ENCODE measurements around the gene CD7.

Gene CD7

DNA sequence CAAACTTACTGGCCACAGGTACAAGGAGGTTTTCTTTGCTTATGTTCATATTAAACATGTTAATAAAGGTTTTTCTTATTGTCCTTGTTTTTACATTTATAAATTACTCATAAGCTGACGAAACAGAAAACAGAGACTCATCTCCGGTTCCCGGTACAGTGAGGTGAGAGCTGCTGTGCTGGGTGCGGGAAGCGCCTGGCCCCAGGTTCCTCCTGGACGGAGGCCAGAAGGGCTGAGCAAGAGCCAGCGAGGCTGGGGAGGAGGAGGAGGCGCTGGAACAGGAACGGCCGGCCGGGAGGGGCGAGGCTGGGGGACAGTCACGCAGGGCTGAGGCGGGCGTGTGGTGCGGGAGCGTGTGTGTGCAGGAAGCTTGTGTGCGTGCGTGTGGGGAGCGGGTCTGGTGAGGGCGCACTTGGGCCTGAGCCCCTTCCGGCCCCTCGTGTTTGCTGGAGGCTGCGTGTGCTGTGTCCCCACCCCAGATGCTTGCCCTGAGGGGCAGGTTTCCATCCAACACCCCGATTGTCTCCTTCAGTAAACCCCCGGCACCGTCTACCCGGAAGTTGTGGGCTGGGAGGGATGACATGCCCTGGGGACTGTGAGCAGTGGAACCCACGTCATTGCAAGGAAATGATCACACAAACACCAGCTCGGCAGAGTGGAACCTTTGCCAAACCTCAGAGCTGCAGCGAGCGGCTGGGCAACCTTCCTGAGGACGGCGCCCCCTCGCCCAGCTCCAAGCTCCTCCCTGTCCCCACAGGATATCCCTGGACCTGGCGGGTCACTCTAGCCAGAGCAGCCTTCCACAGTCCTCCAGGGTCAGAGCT lies 19.5 kb downstream of the CD7 start:
- no peak for FAIRE-seq

DNA sequence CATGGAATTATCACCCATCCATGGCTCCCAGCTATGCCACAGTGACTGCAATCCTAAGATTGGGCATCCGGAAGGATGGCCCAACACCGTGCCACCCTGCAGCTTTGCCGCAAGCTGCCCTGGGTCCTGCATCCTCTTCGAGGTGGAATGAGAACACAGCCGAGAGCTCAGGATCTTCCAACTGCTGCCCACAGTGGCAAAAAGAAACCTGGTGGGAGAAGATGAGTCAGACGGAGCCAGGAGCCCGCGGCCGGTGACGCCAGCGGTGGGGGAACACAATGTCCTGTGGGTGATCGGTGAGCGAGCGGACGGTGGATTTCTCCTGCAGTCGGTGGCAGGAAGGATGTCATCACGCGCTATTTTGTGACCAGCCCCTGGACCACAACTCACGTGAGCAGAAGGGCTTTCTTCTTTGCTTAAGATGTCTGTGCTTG lies 20.1 kb downstream of the CD7 start:
- no peak for FAIRE-seq

DNA sequence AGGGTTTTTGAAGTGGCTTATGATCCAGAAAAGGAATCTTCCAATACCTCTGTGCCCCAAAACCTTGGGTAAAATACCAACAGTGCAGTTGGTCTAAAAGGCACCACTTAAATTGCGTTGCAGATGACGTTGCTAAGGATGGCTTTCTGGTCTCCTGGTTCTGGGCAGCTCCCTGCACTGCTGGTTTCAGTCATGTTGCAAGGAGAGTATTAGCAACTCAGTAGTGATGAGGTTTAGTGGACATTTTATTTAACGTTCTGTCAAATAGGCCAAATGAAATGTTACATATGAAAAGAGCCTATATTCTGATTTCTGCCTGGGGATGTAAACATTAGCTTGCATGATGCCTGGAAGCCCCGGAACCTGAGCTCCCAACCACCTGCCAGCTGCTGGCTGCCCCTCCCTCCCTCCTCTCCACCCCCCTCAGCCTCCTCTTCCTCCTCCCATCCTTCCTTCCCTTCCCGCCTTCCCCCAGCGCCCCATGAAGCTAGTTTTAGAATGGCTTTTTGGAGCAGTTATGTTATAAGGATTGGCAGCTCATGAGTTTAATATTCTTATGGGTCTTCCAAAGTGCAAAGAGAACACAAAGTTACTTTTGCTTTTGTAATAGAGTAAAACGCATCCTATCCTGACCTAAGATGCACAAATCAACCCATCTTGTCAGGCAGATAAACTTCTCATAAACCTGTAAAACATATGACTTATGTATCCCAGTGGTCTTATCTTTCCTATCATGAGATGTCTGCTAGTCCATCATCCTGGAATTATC lies 20.7 kb downstream of the CD7 start:
- no peak for FAIRE-seq

DNA sequence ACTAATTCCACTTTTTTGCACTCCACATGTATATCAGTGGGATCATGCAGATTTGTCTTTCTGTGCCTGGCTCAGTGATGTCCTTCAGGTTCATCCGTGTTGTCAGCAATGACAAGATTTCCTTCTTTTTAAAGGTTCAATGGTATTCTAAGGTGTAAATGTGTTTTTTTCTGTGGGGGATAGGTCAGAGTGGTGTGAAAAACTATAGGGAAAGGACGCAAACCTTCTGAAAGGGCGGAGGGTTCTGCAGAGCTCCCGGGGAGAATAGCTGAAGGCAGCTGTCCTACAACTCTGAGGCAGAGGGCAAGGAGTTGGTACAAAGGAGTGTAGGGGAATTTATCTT lies 22.0 kb downstream of the CD7 start:
- no peak for FAIRE-seq

DNA sequence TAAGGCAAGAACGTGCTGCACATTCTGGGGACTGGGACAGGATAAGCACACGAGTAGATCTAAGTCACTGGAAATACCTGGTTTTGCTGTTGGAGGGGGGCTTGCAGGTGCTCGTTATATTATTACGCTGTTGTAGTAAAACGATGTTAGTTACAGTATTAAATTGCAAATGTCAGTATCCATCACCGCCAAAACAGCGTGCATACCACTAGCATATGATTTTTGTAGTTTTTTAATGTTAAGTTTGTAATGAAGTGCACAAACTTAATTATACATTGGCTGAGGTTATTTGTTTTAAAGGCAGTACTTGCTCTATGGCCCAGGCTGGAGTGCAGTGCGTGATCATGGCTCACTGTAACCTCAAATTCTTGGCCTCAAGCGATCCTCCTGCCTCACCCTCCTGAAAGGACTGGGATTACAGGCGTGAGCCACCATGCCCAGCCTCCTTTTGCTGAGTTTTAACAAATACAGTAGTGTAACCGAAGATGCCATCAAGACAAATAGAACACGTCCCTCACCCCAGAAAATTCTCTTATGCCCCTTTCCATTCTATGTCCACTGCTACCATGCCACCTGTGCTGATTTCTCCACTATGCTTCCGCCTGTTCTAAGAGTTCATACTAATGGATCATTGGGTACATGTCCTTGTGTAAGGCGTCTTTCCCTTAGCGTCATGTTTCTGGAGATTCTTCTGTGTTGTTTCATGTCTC lies 23.2 kb downstream of the CD7 start:
- no peak for FAIRE-seq

DNA sequence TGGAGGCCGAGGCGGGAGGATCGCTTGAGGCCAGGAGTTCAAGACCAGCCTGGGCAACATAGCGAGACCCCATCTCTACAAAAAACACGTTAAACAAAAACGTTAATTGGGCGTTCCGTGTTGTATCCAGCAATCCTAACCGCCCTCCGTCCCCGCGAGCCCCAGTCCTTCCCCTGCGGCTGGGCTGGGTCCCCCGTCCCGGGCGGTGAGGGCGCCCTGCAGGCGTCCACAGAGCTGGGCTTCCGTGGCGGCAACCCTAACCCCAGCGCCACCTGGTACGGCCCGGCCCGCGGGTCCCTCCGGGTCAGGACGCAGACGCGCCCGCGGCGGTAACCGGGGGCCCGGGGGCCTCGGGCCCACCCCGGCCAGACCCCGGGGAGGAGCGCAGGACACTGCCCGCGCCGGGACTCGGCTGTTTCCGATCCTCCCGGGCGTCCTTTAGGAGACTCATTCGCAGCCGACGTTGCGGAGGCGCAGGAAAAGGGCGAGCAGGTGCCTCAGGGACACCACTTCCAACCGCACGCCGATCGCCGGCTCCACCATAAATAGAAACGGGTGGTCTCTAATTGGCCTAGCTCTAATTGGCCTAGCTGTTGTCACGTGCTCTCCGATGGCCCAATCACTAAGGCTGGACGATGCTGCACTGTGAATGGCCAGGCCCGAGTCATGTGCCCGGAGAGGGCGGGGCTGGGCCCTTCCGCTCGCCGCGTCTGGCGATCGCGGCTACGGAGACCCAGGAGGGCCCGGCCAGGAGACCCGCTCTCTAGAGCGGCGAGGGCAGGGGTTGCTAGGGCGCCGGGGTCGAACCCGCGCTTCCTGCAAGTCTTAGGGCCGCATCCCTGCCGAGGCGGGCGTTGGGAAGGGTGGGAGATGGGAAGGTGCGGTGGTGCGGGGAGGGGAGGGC lies 24.9 kb downstream of the CD7 start:
- peak; percentile 29 for FAIRE-seq

DNA sequence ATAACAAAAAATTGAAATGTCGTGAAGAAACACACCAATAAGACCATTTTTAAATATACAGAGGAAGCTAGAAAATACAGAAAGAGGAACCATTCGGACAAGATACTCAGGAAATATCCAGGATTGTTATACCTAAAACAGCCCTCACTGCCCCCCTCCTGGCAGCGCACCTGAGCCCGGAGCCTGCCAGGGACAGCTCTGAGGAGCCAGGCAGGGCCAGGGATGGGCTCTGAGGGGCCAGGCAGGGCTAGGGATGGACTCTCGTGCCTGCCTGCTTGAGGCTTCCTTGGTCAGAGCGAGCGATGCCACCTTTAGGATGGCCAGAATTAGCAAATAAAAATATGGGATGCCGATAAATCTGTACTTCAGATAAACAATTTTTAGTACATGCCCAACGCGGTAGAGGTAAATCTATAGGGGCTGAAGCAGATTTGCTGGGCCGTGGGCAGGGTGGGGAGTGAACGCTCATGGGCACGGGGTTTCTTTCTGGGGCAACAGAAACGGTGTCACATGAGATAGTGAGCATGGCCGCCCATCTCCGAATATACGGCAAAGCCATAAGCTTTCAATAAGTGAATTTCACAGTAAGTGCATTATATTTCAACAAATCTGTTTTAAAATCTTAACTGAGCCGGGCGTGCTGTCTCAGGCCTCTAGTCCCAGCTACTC lies 25.7 kb downstream of the CD7 start:
- no peak for FAIRE-seq

DNA sequence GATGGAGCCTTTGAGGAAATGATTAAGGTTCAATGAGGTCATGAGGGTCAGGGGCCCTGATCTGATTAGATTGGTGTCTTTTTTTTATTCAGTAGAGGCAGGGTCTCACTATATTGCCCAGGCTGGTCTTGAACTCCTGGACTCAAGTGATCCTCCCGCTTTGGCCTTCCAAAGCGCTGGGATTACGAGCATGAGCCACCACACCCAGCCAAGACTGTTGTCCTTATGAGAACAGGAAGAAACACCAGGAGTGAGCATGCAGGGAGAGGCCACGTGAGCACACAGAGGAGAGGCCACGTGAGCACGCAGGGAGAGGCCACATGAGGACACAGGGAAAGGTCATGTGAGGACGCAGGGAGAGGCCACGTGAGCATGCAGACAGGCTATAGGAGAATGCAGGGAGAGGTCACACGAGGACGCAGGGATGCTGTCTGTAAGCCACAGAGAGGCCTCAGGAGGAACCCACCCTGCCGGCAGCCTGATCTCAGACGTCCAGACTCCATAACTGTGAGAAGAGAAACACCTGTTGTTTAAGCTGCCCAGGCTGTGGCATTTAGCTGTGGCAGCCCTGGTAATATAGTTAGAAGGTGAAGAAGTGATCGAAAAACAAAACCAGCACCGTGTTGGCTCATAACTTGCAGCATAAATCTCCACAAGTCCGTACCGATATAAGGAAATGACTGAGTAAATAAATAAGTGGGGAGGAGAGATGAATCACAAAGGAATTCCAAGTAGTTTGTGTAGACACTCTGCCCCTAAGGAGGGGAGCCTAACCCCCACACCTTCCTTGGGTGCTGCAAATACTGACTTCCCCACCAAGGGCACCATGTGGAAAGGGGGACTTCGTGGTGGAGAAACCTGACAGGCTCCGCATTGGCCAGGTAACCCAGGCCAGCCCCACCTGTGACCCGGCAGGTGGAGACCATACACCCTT lies 29.3 kb downstream of the CD7 start:
- no peak for FAIRE-seq

DNA sequence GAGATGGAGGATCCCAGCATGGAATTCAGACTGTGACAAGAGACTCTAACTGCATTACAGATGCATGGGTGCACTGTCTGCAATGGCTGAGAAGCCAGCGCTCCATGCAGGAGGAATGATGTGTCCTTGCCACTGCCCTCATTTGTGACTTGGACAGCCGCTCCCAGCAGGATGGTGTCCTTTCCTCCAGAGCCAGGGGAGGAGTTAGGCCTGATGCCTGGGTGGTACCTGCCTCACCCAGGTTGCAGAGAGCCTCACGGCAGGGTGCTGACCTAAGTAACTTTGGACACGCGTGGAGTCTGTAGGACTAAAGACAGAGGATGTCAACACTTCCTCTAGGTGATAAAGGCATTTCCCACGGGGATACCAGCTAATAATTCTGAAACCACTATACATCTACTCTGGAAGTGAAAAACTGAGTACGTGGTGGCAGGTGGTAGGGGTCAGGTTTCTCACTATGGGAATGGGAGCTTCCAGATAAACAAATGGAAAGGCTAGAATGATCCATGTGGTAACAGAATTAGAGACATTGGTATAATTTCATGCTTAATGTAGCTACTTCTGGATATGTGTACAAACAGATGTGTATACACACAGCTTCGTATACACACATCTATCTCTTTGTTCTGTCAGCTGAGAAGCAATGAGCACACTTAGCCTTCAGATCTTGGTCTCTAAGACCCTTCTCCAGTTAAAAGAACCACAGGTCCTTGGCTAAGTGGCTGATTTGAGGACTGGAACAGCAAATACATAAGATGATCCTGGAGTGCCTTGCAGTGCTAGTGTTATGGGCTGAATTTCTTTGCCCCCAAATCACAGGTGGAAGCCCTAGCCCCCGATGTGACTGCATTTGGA lies 30.2 kb downstream of the CD7 start:
- FAIRE-seq = no peak

DNA sequence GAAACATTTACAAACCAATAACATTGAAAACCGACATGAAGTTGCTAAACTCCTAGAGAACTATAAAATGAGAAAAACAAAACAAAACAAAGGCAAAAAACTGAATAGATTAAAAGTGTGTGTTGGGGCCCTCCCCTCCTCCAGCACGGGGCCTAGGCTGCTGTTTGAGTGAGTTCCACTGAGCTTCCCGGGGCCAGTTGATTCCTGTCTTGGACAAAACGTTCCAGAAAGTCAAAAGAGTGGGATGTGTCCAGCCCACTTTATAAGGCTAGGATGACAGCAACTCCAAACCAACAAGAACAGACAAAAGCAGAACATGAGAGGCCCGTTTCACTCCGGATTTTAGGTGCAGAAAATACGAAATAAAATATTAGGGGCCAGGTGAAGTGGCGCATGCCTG lies 32.3 kb downstream of the CD7 start:
- no peak for FAIRE-seq

DNA sequence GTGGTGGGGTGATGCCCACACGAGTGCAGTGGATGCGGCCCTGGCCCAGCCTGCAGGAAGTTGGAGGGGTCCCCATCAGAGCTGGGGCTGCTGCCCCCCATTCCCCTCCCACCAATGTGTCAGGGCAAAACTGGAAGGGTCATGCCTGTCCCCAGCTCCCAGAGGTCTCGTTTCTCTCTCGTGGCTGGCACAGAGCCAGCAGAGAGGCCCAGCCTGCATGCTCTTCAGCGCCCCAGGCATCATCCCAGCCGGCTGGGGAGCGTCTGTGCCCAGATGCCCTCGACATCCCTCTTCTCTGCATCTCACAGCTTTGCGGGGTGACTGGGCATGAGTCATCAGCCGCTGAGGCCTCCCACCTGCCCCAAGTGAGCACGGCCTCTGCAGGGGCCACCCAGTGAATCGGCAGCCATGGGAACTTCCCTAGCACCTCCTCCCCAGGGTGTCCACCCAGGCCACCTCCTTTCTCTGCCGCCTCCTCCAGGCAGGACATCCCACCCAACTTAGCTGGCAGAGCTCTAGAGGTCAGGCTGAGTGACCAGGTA lies 34.1 kb downstream of the CD7 start:
- FAIRE-seq = no peak

DNA sequence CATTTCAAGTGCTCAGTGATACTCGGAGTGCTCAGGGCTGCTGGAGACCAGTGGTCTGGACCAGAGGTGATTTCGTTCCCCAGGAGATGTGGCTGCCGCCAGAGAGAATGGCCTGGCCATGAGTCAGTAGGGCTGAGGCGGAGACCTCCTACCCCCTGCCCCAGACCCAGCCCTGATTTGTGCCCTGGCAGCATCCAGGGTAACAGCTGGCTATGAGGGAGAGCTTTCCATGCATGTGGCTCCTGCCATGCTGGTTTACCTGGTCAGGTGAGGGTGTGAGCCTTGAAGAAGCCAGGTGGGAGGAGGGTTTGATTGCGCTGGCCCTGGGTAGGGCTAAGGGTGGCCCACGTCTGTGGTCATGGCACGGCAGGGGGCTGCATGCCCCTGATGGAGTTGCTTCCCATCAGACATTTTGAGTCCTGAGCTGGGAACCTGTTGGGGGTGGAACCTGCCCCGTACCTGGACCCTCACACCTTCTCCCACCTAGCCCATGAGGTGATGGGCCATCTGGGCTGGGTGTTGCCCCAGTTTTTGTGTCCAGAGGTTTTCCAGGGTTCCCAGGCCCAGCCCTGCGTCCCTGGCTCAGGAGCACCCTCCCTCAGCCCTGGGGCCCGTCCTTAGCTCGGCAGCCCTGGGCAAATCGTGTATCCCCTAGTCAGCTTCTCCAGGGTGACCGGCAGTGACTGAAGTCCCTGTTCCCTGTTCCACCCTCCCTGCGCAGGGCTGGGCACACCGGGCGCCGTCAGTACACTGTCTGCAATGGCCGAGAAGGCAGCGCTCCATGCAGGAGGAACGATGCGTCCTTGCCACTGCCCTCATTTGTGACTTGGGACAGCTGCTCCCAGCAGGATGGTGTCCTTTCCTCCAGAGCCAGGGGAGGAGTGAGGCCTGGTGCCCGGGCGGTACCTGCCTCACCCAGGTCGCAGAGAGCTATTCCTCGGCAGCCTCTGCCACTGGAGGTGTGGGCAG lies 34.9 kb downstream of the CD7 start:
- FAIRE-seq = no peak

DNA sequence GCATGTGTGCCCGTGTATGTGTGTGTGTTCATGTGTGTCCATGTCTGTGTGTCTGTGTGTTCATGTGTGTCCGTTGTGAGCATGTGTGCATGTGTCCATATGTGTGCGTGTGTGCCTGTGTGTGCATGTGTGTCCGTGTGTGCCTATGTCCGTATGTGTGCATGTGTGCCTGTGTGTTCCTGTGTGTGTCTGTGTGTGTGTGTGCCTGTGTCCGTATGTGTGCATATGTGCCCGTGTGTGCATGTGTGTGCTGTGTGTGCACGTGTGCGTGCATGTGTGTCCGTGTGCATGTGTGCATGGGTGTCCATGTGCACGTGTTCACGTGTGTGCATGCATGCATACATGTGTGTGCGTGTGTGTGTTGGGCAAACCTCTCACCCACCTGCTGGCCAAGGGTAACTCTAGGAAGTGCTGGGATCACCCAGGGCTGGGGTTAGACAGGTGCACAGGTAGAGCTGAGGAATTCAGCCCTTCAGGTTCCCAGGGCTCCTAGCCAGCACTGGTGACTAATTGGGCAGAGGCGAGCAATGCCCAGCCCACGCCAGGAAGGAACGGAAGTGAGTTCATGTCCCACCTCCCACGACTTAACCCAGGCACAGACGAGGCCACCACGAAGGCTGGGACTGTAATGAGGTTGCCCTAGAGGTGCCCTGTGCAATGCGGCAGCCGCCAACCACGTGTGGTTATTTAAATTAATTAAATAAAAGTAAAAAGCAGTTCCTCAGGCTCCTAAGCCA lies 35.7 kb downstream of the CD7 start:
- no peak for FAIRE-seq

DNA sequence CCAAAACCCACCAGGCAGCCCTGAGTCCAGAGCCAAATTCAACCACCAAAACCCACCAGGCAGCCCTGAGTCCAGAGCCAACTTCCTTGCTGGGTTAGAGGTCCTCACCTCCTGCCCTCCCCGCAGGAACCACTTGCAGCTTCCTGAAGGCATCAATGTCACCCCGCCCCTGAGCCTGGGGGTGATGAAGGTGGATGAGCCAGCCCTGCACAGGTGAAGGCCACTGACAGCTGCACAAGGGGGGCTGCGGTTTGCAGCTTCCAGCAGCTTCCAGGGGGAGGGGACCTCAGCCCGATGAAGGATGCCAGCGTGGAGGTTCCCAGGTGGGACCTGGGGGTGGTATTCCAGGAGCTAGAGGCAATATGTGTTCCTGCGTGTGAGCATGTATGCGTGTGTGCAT lies 36.3 kb downstream of the CD7 start:
- FAIRE-seq = no peak

DNA sequence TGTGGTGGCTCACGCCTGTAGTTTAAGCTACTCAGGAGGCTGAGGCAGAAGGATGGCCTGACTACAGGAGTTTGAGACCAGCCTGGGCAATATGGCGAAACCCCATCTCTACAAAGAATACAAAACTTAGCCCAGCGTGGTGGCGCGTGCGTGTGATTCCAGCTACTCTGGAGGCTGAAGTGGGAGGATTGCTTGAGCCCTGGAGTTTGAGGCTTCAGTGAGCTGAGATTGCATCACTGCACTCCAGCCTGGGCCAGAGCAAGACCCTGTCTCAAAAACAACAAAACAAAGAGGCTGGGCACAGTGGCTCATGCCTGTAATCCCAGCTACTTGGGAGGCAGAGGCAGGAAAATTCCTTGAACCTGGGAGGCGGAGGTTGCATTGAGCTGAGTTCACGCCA lies 36.9 kb downstream of the CD7 start:
- no peak for FAIRE-seq

DNA sequence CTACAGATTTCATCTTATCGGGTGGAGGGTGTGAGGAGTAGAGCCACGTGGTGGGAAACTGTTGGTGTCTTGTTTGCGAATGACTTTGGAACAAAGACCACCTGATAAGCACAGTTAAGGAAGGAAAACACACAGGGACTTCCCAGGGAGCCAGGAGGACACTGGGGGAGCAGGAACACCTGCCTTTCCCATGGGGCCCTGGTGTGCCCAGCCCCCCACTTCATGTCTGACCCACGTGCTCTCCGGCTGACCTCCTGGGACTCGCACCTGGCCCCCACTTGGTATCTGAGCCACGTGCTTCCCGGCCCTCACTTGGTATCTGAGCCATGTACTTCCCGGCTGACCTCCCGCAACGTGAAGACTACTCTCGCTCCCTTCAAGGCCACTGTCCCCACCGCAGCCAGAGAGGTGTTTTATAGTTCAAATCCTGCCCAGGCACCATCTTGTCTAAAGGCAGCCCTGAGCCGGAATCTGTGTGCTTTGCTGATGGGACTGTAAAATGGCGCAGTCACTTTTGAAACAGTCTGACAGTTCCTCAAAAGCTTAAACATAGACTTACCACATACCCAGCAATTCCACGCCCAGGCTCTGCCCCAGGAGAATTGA lies 38.5 kb downstream of the CD7 start:
- FAIRE-seq = no peak

DNA sequence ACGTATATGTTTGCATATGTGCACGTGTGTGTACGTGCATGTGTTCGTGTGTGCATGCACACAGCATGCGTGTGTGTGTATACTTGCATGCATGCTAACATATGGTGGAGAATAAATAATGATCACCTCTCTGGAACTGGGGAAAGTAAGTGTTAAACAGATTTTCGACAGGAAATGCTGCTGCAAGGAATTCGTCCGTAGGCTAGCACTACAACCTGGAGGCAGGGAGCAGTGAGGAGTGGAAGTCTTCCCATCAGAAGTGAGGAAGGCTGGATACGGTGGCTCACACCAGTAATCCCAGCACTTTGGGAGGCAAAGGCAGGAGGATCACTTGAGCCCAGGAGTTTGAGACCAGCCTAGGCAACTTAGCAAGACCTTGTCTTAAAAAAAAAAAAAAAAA lies 39.1 kb downstream of the CD7 start:
- FAIRE-seq = no peak
